ENCODE data around the gene CHMP5. TPM values are rescaled to one million over a fixed set of nuclear protein-coding genes. Genes with fewer than 3 reads are reported as not detected.

Gene CHMP5
- total RNA-seq, 1 donor from 2014 or later, result 56.9 TPM

DNA sequence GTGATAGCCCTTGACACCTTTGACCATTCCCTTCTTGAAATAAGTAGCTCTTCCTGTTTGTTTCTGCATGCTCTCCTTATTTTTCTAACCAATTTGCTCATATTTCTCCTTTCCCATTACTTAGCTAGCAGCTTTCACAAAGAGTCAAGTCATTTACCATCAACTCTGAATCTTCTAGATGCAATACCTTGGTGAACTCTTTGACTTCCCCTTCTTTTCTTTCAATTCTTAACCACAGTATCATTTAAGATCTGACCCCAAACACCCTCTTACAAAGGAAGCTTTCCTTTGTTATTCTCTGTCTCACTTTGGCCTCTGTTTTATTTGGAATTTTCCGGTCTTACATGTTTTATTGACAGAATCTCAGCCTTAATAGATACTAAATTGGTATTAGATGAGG is 39.5 kb downstream of the CHMP5 start:
- TF ChIP-seq, protein P1, sequence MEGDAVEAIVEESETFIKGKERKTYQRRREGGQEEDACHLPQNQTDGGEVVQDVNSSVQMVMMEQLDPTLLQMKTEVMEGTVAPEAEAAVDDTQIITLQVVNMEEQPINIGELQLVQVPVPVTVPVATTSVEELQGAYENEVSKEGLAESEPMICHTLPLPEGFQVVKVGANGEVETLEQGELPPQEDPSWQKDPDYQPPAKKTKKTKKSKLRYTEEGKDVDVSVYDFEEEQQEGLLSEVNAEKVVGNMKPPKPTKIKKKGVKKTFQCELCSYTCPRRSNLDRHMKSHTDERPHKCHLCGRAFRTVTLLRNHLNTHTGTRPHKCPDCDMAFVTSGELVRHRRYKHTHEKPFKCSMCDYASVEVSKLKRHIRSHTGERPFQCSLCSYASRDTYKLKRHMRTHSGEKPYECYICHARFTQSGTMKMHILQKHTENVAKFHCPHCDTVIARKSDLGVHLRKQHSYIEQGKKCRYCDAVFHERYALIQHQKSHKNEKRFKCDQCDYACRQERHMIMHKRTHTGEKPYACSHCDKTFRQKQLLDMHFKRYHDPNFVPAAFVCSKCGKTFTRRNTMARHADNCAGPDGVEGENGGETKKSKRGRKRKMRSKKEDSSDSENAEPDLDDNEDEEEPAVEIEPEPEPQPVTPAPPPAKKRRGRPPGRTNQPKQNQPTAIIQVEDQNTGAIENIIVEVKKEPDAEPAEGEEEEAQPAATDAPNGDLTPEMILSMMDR (IDR thresholded peaks at IDR 0.05; ENCODE audit: borderline replicate concordance), result no peak
- Histone ChIP-seq H3K4me1 (peaks cover 26% of the 10 kb centered on the region), H3K36me3 (peaks cover 97% of the 10 kb centered on the region), H3K27ac (replicated peaks) (no peak overlapping the region), H3K4me3 (no peak overlapping the region), H3K9me3 (replicated peaks) (no peaks in the 10 kb centered on the region), H3K27me3 (ENCODE audit: low read depth) (no peaks in the 10 kb centered on the region)
- no peak for DNase-seq
- intact Hi-C loops (cut with micrococcal nuclease), result no loop called here

DNA sequence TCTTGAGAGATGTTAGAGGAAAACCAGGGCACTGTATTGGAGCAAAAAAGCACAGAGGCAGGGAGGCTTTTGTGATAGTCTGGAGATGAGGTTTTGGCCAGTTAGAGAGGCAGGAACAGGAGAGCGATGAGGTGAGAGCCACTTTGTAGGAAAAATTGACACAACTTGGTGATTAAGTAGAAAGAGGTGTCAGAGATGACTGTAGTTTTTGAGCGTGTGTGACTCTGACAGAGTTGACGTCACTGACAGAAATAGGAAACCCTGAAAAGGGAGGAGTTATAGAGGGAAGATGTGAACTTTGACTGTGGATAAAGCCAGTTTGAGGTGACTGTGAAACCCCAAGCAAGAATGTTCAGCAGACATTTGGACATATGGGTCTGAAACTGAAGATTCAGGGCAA is 41.2 kb downstream of the CHMP5 start:
- no peak overlapping the region for H3K27ac ChIP-seq (replicated peaks)
- TF ChIP-seq, protein P1 (IDR thresholded peaks at IDR 0.05; ENCODE audit: borderline replicate concordance), result no peak
- intact Hi-C loops (cut with micrococcal nuclease), result no loop called here
- H3K4me3 ChIP-seq, result no peak overlapping the region
- peaks cover 21% of the 10 kb centered on the region for H3K4me1 ChIP-seq
- no peaks in the 10 kb centered on the region for H3K9me3 ChIP-seq (replicated peaks)
- no peaks in the 10 kb centered on the region for H3K27me3 ChIP-seq (ENCODE audit: low read depth)
- DNase-seq, result no peak
- peaks cover 100% of the 10 kb centered on the region for H3K36me3 ChIP-seq

DNA sequence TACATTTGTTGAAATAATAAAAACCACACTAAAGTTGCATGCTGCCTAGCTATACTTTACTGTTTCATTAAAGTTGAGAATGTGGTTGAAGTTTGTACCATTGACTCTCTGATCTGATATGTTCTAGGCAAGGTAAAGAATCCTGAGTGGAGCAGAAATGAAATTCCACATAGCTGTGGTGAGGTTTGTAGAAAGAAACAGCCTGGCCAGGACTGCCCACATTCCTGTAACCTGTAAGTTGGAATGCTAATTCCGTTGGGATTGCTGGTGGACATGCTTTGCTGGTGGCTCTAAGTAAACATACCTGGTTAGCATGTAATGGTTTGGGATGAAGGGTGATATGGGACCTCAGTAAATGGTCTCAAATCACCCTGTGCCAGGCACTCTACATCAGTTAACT is 42.2 kb downstream of the CHMP5 start:
- no peaks in the 10 kb centered on the region for H3K9me3 ChIP-seq (replicated peaks)
- peaks cover 100% of the 10 kb centered on the region for H3K36me3 ChIP-seq
- no peak overlapping the region for H3K27ac ChIP-seq (replicated peaks)
- TF ChIP-seq, protein P1 (IDR thresholded peaks at IDR 0.05; ENCODE audit: borderline replicate concordance), result no peak
- no peaks in the 10 kb centered on the region for H3K27me3 ChIP-seq (ENCODE audit: low read depth)
- no peak overlapping the region for H3K4me3 ChIP-seq
- intact Hi-C loops (cut with micrococcal nuclease), result no loop called here
- DNase-seq, result no peak
- peaks cover 11% of the 10 kb centered on the region for H3K4me1 ChIP-seq

DNA sequence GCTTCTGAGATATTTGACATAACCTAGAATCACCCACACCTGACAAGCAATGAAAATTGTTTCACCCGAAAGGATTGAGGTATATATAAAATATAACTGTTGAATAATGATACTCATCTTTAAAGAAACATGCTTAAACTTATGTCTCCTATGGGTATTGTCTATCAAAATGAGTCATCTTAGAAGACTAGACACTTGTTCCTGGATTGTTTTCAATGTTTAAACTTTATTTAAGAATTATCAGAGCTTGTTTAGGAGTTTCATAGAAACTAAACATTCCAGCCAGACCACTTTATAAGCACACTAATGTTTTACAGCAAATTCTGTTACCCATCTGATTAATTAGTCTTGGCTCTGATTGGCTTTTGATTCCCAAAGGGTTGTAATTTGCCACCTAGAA is 45.1 kb downstream of the CHMP5 start:
- H3K27me3 ChIP-seq (ENCODE audit: low read depth), result no peaks in the 10 kb centered on the region
- TF ChIP-seq, protein P1 (IDR thresholded peaks at IDR 0.05; ENCODE audit: borderline replicate concordance), result no peak
- no peak for DNase-seq
- peaks cover 10% of the 10 kb centered on the region for H3K4me1 ChIP-seq
- no peak overlapping the region for H3K27ac ChIP-seq (replicated peaks)
- no peaks in the 10 kb centered on the region for H3K9me3 ChIP-seq (replicated peaks)
- H3K4me3 ChIP-seq, result no peak overlapping the region
- peaks cover 100% of the 10 kb centered on the region for H3K36me3 ChIP-seq
- intact Hi-C loops (cut with micrococcal nuclease), result no loop called here

DNA sequence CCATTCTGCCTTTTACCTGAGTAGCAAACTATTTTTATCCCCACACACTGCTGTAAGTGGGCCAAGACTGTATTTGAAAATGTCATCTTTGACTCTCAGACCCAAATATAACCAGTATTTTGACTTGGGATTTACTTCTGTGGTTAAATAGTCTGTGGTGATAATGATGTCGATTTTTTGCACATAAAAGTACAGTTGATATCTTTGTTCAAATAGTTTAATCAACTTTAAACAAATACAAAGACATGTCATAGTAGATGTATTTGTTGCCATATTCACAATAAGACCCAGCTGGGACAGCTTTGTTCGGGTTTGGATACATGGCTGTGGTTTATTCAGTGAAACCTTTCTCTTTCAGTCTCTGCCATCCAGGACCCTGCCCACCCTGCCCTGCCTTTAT is 45.9 kb downstream of the CHMP5 start:
- TF ChIP-seq, protein P1 (IDR thresholded peaks at IDR 0.05; ENCODE audit: borderline replicate concordance), result no peak
- peaks cover 10% of the 10 kb centered on the region for H3K4me1 ChIP-seq
- no peak overlapping the region for H3K27ac ChIP-seq (replicated peaks)
- no peak for DNase-seq
- H3K27me3 ChIP-seq (ENCODE audit: low read depth), result no peaks in the 10 kb centered on the region
- peaks cover 100% of the 10 kb centered on the region for H3K36me3 ChIP-seq
- H3K4me3 ChIP-seq, result no peak overlapping the region
- no peaks in the 10 kb centered on the region for H3K9me3 ChIP-seq (replicated peaks)
- intact Hi-C loops (cut with micrococcal nuclease), result no loop called here

DNA sequence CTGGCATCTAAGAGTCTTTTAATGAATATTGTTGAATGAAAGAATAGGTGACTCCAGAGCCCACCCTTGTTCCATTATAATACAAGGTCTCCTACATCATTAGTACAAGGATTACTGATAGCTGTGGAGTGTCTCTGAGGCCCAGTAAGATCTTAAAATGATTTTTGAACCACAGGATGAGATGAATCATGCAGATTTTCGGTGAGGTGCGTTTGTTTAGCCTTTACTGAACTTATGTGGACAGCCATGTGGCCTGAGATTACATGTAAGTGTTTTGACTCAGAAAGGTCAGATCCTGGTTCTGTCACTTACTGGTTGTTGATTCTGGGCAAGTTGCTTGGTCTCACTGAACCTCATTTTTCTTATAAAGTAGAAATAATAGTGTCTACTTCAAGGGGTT is 47.1 kb downstream of the CHMP5 start:
- TF ChIP-seq, protein P1 (IDR thresholded peaks at IDR 0.05; ENCODE audit: borderline replicate concordance), result no peak
- Histone ChIP-seq H3K27ac (replicated peaks) (no peak overlapping the region), H3K36me3 (peaks cover 100% of the 10 kb centered on the region), H3K4me1 (peaks cover 10% of the 10 kb centered on the region), H3K27me3 (ENCODE audit: low read depth) (no peaks in the 10 kb centered on the region), H3K9me3 (replicated peaks) (no peaks in the 10 kb centered on the region), H3K4me3 (no peak overlapping the region)
- intact Hi-C loops (cut with micrococcal nuclease), result no loop called here
- no peak for DNase-seq
